Smooth muscle cell (in vitro differentiated cells): Measurements from ENCODE around the gene TPSG1. TPM values are rescaled to one million over a fixed set of nuclear protein-coding genes. Genes with fewer than 3 reads are reported as not detected.

ENCODE experiments used
- DNase-seq: peaks from one replicate; lab custom pipeline; 2025; ENCODE audit not compliant: unreplicated experiment; lab: John Stamatoyannopoulos, UW
- H2AFZ ChIP-seq: fragments of 200-600 bp; sonication (generic); 2 replicates; pipeline ENCODE4 v1.6.0; 2016; ENCODE audit warnings: antibody characterized with exemption, low read depth, mild to moderate bottlenecking
- H3F3A ChIP-seq: fragments of 200-600 bp; sonication (generic); 2 replicates; pipeline ENCODE4 v1.6.0; 2017; ENCODE audit warnings: antibody characterized with exemption, low read depth
- H3K27ac ChIP-seq: fragments of 200-600 bp; sonication (generic); 2 replicates; pipeline ENCODE4 v1.5.1; 2016; ENCODE audit warnings: low read depth, mild to moderate bottlenecking
- H3K27me3 ChIP-seq: fragments of 200-600 bp; sonication (generic); 2 replicates; pipeline ENCODE4 v1.6.1; 2016; ENCODE audit warnings: low read depth, mild to moderate bottlenecking
- H3K36me3 ChIP-seq: fragments of 200-600 bp; sonication (generic); 2 replicates; pipeline ENCODE4 v1.5.1; 2016; ENCODE audit warnings: low read depth
- H3K4me1 ChIP-seq: fragments of 200-600 bp; sonication (generic); 2 replicates; pipeline ENCODE4 v1.5.1; 2016; ENCODE audit warnings: low read depth
- H3K4me2 ChIP-seq: fragments of 200-600 bp; sonication (generic); 2 replicates; pipeline ENCODE4 v1.6.0; 2016; ENCODE audit warnings: mild to moderate bottlenecking
- H3K4me3 ChIP-seq: fragments of 200-600 bp; sonication (generic); 2 replicates; pipeline ENCODE4 v1.5.1; 2016; ENCODE audit warnings: mild to moderate bottlenecking
- H3K79me2 ChIP-seq: fragments of 200-600 bp; sonication (generic); 2 replicates; pipeline ENCODE4 v1.6.0; 2016; ENCODE audit warnings: low read depth, mild to moderate bottlenecking
- H3K9ac ChIP-seq: fragments of 200-600 bp; sonication (generic); 2 replicates; pipeline ENCODE4 v1.6.0; 2016; ENCODE audit warnings: low read depth
- H3K9me3 ChIP-seq: fragments of 200-600 bp; sonication (generic); replicated peaks from 2 replicates; pipeline ENCODE4 v1.5.1; 2016; ENCODE audit warnings: low read depth
- H4K20me1 ChIP-seq: fragments of 200-600 bp; sonication (generic); 2 replicates; pipeline ENCODE4 v1.6.0; 2016; ENCODE audit warnings: low read depth
- WGBS: methylation state at CpG from one replicate; pipeline ENCODE4 v1.1.7; 2016; ENCODE audit warnings: low lambda C conversion rate; 5-methylcytosine and 5-hydroxymethylcytosine counted together
- polyA plus RNA-seq: library from polyadenylated mRNA; unstranded; fragments of >200 nt; fragmentation: Nextera tagmentation; extraction: Ambion mirVana; gene quantifications from 2 replicates; pipeline ENCODE4 v1.2.1, GENCODE V29; 2016
- total RNA-seq: library from RNA; depleted of rRNA; stranded (reverse); fragments of >200 nt; gene quantifications from 2 replicates; pipeline ENCODE4 v1.2.3, GENCODE V29; 2014
- TF ChIP-seq, protein P1 (sequence below): fragments of 200-600 bp; sonication (generic); IDR thresholded peaks from 2 replicates; pipeline ENCODE4 v1.5.1; 2017; ENCODE audit warnings: borderline replicate concordance, mild to moderate bottlenecking, antibody characterized with exemption; ENCODE audit not compliant: insufficient read depth, poor library complexity, severe bottlenecking

Gene TPSG1
- total and polyA plus RNA-seq, 2 experiments from 2014 or later, result not detected

DNA sequence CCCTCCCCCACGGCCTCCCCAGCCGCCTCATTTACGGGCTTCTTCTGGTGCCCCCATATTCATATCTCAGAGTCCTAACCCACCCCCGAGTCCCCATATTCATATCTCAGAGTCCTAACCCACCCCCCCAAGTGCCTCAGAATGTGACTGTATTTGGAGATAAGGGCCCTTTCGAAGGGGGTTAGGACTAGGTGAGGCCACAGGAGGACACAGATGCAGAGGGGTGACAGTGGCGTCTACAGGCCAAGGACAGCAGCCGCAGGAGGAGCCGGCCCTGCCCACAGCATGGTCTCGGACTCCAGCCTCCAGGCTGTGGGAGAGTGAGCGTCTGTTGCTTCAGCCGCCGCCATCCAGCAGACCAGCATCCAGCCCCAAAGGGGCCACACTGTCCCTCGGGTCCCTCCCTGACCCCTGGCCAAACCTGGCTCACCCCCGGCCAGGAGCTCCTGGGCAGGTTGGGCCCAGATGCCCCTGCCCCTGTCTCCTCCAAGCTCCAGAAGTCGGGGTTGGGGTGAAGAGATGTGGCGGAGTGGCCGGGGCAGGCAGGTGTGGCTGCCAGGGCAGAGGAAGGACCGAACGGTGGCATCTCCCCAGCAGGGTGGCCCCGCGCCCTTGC, 46.7 kb downstream of the TPSG1 start:
- Histone ChIP-seq H3K4me3 (no peak overlapping the region), H2AFZ (no peak overlapping the region), H3K79me2 (no peaks in the 10 kb centered on the region), H3K27me3 (no peaks in the 10 kb centered on the region), H3K9ac (no peak overlapping the region), H3K36me3 (no peaks in the 10 kb centered on the region), H3K9me3 (no peaks in the 10 kb centered on the region), H4K20me1 (no peaks in the 10 kb centered on the region), H3K4me2 (no peak overlapping the region), H3K4me1 (no peaks in the 10 kb centered on the region), H3K27ac (no peak overlapping the region), H3F3A (no peaks in the 10 kb centered on the region)
- DNase-seq, result no peak
- WGBS, result 87% methylated on average over 14 of the region's 21 CpGs
- TF ChIP-seq, protein P1, sequence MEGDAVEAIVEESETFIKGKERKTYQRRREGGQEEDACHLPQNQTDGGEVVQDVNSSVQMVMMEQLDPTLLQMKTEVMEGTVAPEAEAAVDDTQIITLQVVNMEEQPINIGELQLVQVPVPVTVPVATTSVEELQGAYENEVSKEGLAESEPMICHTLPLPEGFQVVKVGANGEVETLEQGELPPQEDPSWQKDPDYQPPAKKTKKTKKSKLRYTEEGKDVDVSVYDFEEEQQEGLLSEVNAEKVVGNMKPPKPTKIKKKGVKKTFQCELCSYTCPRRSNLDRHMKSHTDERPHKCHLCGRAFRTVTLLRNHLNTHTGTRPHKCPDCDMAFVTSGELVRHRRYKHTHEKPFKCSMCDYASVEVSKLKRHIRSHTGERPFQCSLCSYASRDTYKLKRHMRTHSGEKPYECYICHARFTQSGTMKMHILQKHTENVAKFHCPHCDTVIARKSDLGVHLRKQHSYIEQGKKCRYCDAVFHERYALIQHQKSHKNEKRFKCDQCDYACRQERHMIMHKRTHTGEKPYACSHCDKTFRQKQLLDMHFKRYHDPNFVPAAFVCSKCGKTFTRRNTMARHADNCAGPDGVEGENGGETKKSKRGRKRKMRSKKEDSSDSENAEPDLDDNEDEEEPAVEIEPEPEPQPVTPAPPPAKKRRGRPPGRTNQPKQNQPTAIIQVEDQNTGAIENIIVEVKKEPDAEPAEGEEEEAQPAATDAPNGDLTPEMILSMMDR, result no peak

DNA sequence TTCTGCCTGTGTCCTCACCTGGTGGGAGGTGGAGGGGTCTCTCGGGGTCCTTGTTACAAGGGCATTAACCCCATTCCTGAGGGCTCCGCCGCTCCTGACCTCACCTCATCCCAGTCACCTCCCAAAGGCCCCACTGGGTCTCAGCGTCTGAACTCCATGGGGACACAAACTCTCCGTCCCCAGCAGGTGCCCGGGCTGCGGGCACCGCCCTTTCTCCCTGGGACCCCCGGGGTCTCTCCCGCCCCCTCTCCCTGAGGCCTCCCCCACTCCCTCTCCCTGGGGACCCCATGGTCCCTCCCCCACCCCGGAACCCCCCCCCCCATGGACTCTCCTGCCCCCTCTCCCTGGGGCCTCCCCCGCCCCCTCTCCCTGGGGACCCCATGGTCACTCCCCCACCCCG, 47.3 kb downstream of the TPSG1 start:
- H3K4me2 ChIP-seq, result no peak overlapping the region
- no peaks in the 10 kb centered on the region for H3K36me3 ChIP-seq
- H3K27me3 ChIP-seq, result no peaks in the 10 kb centered on the region
- no peak overlapping the region for H3K9ac ChIP-seq
- no peaks in the 10 kb centered on the region for H3K9me3 ChIP-seq
- no peak for DNase-seq
- no peaks in the 10 kb centered on the region for H3K4me1 ChIP-seq
- no peak overlapping the region for H3K27ac ChIP-seq
- H3K79me2 ChIP-seq, result no peaks in the 10 kb centered on the region
- no peaks in the 10 kb centered on the region for H3F3A ChIP-seq
- WGBS, result 93% methylated on average over 8 of the region's 13 CpGs
- no peak overlapping the region for H3K4me3 ChIP-seq
- H4K20me1 ChIP-seq, result no peaks in the 10 kb centered on the region
- TF ChIP-seq, protein P1, result no peak
- H2AFZ ChIP-seq, result no peak overlapping the region

DNA sequence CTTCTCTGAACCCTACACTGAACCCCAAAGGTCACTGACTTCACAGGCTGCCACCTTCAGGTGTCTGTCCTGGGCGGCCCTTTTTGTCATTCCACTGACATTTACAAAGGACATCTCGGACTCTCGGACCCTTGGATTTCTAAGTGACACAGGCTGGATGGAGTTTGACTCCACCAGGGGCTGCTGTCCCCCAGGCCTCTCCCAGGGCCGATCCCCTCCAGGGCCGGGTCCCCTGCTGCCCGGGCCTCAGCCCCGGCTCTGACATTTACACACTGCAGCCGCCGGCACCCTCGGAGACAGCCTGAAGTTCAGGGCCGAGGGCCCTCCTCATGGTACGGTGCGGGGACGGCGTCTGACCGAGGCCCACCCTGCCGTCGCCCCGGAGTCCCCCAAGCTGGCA, 48.0 kb downstream of the TPSG1 start:
- H3K79me2 ChIP-seq, result no peaks in the 10 kb centered on the region
- TF ChIP-seq, protein P1, result no peak

DNA sequence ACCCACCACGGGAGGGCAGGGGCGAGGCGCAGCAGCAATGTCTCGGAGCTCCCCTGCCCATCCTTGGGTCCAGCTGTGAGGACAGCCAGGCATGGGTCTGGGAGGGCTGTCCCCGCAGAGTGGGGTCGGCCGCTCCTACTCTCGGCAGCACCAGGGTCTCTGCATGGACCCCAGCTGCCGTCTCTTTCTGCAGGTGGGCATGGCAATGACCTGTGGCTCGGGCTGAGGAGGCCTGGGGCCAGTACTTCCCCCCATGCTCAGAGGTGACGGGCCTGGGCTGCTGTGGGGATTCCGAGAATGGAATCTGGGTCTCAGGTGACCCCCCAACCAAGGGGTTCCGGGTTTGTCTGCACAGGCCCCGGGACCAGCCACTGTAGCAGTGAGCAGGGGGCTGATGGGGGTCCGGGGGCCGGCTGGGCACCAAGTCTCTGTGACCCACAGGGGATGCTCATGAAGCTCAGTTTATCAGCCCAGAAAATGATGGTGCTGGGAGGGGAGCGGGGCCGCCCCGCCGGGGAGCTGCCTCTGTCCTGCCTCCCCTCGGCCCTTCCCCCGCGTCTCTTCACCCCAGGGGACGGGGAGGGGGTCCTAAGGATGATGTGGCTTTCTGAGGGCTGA, 48.7 kb downstream of the TPSG1 start:
- Histone ChIP-seq H3K9me3 (no peaks in the 10 kb centered on the region), H3K79me2 (no peaks in the 10 kb centered on the region), H3K4me3 (no peak overlapping the region), H3K36me3 (no peaks in the 10 kb centered on the region), H3K4me1 (no peaks in the 10 kb centered on the region), H3K27ac (no peak overlapping the region), H3F3A (no peaks in the 10 kb centered on the region), H3K9ac (no peak overlapping the region), H4K20me1 (no peaks in the 10 kb centered on the region), H3K27me3 (no peaks in the 10 kb centered on the region), H2AFZ (no peak overlapping the region), H3K4me2 (no peak overlapping the region)
- TF ChIP-seq, protein P1, result no peak
- DNase-seq, result no peak
- 91% methylated on average over 22 of the region's 24 CpGs for WGBS

More for the DNA sequence above, 48.0 kb downstream of the TPSG1 start:
- Histone ChIP-seq H3K4me3 (no peak overlapping the region), H4K20me1 (no peaks in the 10 kb centered on the region), H3K4me2 (no peak overlapping the region), H3K27ac (no peak overlapping the region), H3F3A (no peaks in the 10 kb centered on the region), H3K9me3 (no peaks in the 10 kb centered on the region), H3K9ac (no peak overlapping the region), H2AFZ (no peak overlapping the region), H3K36me3 (no peaks in the 10 kb centered on the region), H3K4me1 (no peaks in the 10 kb centered on the region), H3K27me3 (no peaks in the 10 kb centered on the region)
- 94% methylated on average over 19 of the region's 19 CpGs for WGBS
- no peak for DNase-seq
